Activated CD8-positive, alpha-beta T cell treated with anti-CD3 and anti-CD28 coated beads for 36 hours (primary cell): ENCODE data around the gene MVK. TPM values are rescaled to one million over a fixed set of nuclear protein-coding genes. Genes with fewer than 3 reads are reported as not detected.

Source experiments
- ATAC-seq: fragments of 200-7000 bp; cut with Tn5 transposase; one replicate; pipeline ENCODE4 v1.10.0; 2021; ENCODE audit warnings: mild to moderate bottlenecking, moderate library complexity
- CTCF ChIA-PET: fragments of 350-600 bp; sonication (Branson Sonifier 250); formaldehyde crosslinking; loops from one replicate; lab custom pipeline; 2021; ENCODE audit warnings: antibody characterized with exemption; lab: Charles Lee
- POLR2A ChIA-PET: fragments of 350-600 bp; sonication (Branson Sonifier 250); formaldehyde crosslinking; loops from one replicate; lab custom pipeline; 2021; ENCODE audit warnings: antibody characterized with exemption; lab: Charles Lee
- DNase-seq: peaks from one replicate; pipeline ENCODE4 v3.0.0-alpha.2; 2020
- H3K27ac Mint-ChIP-seq: one replicate; pipeline ENCODE4 v1.8.0; 2021; ENCODE audit warnings: mild to moderate bottlenecking, mixed read lengths
- H3K27me3 Mint-ChIP-seq: one replicate; pipeline ENCODE4 v1.8.0; 2021; ENCODE audit warnings: mixed read lengths
- H3K36me3 Mint-ChIP-seq: one replicate; pipeline ENCODE4 v1.8.0; 2021; ENCODE audit warnings: low read depth, mixed read lengths
- H3K4me1 Mint-ChIP-seq: one replicate; pipeline ENCODE4 v1.8.0; 2021; ENCODE audit warnings: low read depth, mixed read lengths
- H3K4me3 Mint-ChIP-seq: one replicate; pipeline ENCODE4 v1.8.0; 2021; ENCODE audit warnings: mild to moderate bottlenecking, moderate library complexity, mixed read lengths
- H3K9me3 Mint-ChIP-seq: one replicate; pipeline ENCODE4 v1.8.0; 2021; ENCODE audit warnings: mixed read lengths
- intact Hi-C: fragments of 100-400 bp; cut with micrococcal nuclease; formaldehyde crosslinking; loops from one replicate; pipeline ENCODE4 v1.10.0; 2022
- total RNA-seq, 2 experiments: library from RNA; stranded (reverse); gene quantifications; one replicate each; pipeline ENCODE4 v1.2.3, GENCODE V29; 2021
- TF ChIP-seq, protein P1 (sequence below): fragments of 200-600 bp; IDR thresholded peaks from one replicate; pipeline ENCODE4 v1.8.0; 2022; ENCODE audit warnings: antibody characterized with exemption, mild to moderate bottlenecking

The MVK gene
- total RNA-seq, 2 experiments from 2014 or later = 16.2 to 19.8 TPM

- intact Hi-C loops = no loop called here
- DNase-seq (no peak), ATAC-seq (no peak)
- Mint-ChIP-seq H3K4me3 (no peak overlapping the region), H3K4me1 (no peaks in the 10 kb centered on the region), H3K27me3 (peaks cover 8% of the 10 kb centered on the region), H3K9me3 (no peaks in the 10 kb centered on the region), H3K36me3 (no peaks in the 10 kb centered on the region), H3K27ac (no peak overlapping the region)
- ChIA-PET CTCF (interaction anchor here (3.1 kb wide), 1 partner anchor 10 kb away, joined by 18 read pairs; no protein-coding TSS in a partner anchor), POLR2A (no interaction called here)
- TF ChIP-seq, protein P1, sequence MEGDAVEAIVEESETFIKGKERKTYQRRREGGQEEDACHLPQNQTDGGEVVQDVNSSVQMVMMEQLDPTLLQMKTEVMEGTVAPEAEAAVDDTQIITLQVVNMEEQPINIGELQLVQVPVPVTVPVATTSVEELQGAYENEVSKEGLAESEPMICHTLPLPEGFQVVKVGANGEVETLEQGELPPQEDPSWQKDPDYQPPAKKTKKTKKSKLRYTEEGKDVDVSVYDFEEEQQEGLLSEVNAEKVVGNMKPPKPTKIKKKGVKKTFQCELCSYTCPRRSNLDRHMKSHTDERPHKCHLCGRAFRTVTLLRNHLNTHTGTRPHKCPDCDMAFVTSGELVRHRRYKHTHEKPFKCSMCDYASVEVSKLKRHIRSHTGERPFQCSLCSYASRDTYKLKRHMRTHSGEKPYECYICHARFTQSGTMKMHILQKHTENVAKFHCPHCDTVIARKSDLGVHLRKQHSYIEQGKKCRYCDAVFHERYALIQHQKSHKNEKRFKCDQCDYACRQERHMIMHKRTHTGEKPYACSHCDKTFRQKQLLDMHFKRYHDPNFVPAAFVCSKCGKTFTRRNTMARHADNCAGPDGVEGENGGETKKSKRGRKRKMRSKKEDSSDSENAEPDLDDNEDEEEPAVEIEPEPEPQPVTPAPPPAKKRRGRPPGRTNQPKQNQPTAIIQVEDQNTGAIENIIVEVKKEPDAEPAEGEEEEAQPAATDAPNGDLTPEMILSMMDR = no peak
These were observed 34.7 kb downstream of the MVK start for GRCh38 chr12:109608270-109608669.

- Mint-ChIP-seq H3K9me3 (no peaks in the 10 kb centered on the region), H3K27ac (no peak overlapping the region), H3K27me3 (peaks cover 8% of the 10 kb centered on the region), H3K4me1 (no peaks in the 10 kb centered on the region), H3K36me3 (no peaks in the 10 kb centered on the region), H3K4me3 (no peak overlapping the region)
- DNase-seq = no peak
- intact Hi-C loops = no loop called here
- CTCF ChIA-PET = interaction anchor here (3.1 kb wide), 1 partner anchor 11 kb away, joined by 18 read pairs; no protein-coding TSS in a partner anchor
- POLR2A ChIA-PET = no interaction called here
- TF ChIP-seq, protein P1 = no peak
- ATAC-seq = no peak
These were observed 35.2 kb downstream of the MVK start for GRCh38 chr12:109608793-109609192.

- ChIA-PET POLR2A (no interaction called here), CTCF (interaction anchor here (3.1 kb wide), 1 partner anchor 11 kb away, joined by 18 read pairs; no protein-coding TSS in a partner anchor)
- Mint-ChIP-seq H3K36me3 (no peaks in the 10 kb centered on the region), H3K4me1 (no peaks in the 10 kb centered on the region), H3K4me3 (no peak overlapping the region), H3K27me3 (peaks cover 8% of the 10 kb centered on the region), H3K27ac (no peak overlapping the region), H3K9me3 (no peaks in the 10 kb centered on the region)
- TF ChIP-seq, protein P1 = no peak
- no peak for ATAC-seq
- DNase-seq = no peak
- intact Hi-C loops = no loop called here
These were observed 35.7 kb downstream of the MVK start for GRCh38 chr12:109609342-109609741.

DNA sequence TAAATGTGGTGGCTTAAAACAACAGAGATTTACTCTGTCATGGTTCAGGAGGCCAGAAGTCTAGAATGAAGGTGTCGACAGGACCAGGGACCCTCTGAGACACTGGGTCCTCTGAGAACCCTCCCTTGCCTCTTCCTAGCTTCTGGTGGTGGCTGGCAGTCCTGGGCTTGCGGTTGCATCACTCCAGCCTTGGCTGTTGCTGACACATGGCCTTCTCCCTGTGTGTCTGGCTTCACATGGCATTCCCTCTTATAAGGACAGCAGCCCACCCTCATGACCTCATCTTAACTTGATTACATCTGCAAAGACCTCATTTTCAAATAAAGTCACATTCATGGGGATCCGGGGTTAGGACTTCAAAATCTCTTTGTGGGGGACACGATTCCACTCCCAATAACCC lies 36.9 kb downstream of the MVK start:
- H3K9me3 Mint-ChIP-seq = no peaks in the 10 kb centered on the region

GRCh38 chr12:109611223-109611622 lies 37.6 kb downstream of the MVK start:
- Mint-ChIP-seq H3K36me3 (no peaks in the 10 kb centered on the region), H3K27me3 (peaks cover 8% of the 10 kb centered on the region), H3K4me3 (no peak overlapping the region), H3K4me1 (no peaks in the 10 kb centered on the region), H3K27ac (no peak overlapping the region), H3K9me3 (no peaks in the 10 kb centered on the region)
- POLR2A ChIA-PET = no interaction called here
- ATAC-seq (no peak), DNase-seq (no peak)
- CTCF ChIA-PET = no interaction called here
- intact Hi-C loops = no loop called here
- TF ChIP-seq, protein P1 = no peak

More for the DNA sequence above, 36.9 kb downstream of the MVK start:
- CTCF ChIA-PET = interaction anchor here (3.1 kb wide), 1 partner anchor 12 kb away, joined by 18 read pairs; no protein-coding TSS in a partner anchor
- ATAC-seq (no peak), DNase-seq (no peak)
- H3K36me3 Mint-ChIP-seq = no peaks in the 10 kb centered on the region
- no peaks in the 10 kb centered on the region for H3K4me1 Mint-ChIP-seq
- H3K4me3 Mint-ChIP-seq = no peak overlapping the region
- H3K27me3 Mint-ChIP-seq = peaks cover 8% of the 10 kb centered on the region
- POLR2A ChIA-PET = no interaction called here
- TF ChIP-seq, protein P1 = no peak
- intact Hi-C loops = no loop called here
- no peak overlapping the region for H3K27ac Mint-ChIP-seq
